ENCODE data around the gene BTBD16. TPM values are rescaled to one million over a fixed set of nuclear protein-coding genes. Genes with fewer than 3 reads are reported as not detected.

BTBD16 gene
- total and polyA plus RNA-seq, 2 of the 13 experiments (the other 11 are each of a cell fraction or from before 2014, with no cell fraction given), result 5.0 to 11.9 TPM

- TF ChIP-seq SOX13 (IDR thresholded peaks at IDR 0.05) (no peak), SOX13 (CRISPR knock-in tag; conservative IDR thresholded peaks at IDR 0.05 in 1 of 2, IDR thresholded peaks at IDR 0.05 in 1 of 2) (peak in 1 of 2 experiments; percentile 10; a peak in 1 of 4 replicates), NR2F6 (IDR thresholded peaks at IDR 0.05) (no peak), NR2F6 (CRISPR knock-in tag; IDR thresholded peaks at IDR 0.05) (peak; percentile 23; the same call in 1 of the 2 replicates), ZNF331 (CRISPR knock-in tag; IDR thresholded peaks at IDR 0.05) (no peak), MNT (IDR thresholded peaks at IDR 0.05) (no peak), THRA (CRISPR knock-in tag; IDR thresholded peaks at IDR 0.05; ENCODE audit: borderline replicate concordance) (no peak), MAZ (IDR thresholded peaks at IDR 0.05; ENCODE audit: borderline replicate concordance, low read depth, low read length) (no peak), MAZ (CRISPR knock-in tag; IDR thresholded peaks at IDR 0.05; ENCODE audit: low read depth) (no peak), RXRB (CRISPR knock-in tag; IDR thresholded peaks at IDR 0.05; ENCODE audit: borderline replicate concordance) (peak; percentile 33; the same call in 1 of the 2 replicates), ZNF430 (CRISPR knock-in tag; IDR thresholded peaks at IDR 0.05) (no peak), ZZZ3 (CRISPR knock-in tag; IDR thresholded peaks at IDR 0.05; ENCODE audit: borderline replicate concordance) (no peak), SPEN (CRISPR knock-in tag; IDR thresholded peaks at IDR 0.05; ENCODE audit: low read depth) (peak; percentile 22; the same call in 1 of the 2 replicates), SNAI1 (CRISPR knock-in tag; IDR thresholded peaks at IDR 0.05; ENCODE audit: borderline replicate concordance) (no peak), RARA (CRISPR knock-in tag; IDR thresholded peaks at IDR 0.05) (peak; percentile 60), SOX6 (IDR thresholded peaks at IDR 0.05) (no peak), SOX6 (CRISPR knock-in tag; IDR thresholded peaks at IDR 0.05) (peak; percentile 29; the same call in 1 of the 2 replicates)
- TF ChIP-seq, protein P1, sequence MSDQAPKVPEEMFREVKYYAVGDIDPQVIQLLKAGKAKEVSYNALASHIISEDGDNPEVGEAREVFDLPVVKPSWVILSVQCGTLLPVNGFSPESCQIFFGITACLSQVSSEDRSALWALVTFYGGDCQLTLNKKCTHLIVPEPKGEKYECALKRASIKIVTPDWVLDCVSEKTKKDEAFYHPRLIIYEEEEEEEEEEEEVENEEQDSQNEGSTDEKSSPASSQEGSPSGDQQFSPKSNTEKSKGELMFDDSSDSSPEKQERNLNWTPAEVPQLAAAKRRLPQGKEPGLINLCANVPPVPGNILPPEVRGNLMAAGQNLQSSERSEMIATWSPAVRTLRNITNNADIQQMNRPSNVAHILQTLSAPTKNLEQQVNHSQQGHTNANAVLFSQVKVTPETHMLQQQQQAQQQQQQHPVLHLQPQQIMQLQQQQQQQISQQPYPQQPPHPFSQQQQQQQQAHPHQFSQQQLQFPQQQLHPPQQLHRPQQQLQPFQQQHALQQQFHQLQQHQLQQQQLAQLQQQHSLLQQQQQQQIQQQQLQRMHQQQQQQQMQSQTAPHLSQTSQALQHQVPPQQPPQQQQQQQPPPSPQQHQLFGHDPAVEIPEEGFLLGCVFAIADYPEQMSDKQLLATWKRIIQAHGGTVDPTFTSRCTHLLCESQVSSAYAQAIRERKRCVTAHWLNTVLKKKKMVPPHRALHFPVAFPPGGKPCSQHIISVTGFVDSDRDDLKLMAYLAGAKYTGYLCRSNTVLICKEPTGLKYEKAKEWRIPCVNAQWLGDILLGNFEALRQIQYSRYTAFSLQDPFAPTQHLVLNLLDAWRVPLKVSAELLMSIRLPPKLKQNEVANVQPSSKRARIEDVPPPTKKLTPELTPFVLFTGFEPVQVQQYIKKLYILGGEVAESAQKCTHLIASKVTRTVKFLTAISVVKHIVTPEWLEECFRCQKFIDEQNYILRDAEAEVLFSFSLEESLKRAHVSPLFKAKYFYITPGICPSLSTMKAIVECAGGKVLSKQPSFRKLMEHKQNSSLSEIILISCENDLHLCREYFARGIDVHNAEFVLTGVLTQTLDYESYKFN (CRISPR knock-in tag; conservative IDR thresholded peaks at IDR 0.05), result peak; percentile 31; the same call in 1 of the 2 replicates
- TF ChIP-seq, protein P2, sequence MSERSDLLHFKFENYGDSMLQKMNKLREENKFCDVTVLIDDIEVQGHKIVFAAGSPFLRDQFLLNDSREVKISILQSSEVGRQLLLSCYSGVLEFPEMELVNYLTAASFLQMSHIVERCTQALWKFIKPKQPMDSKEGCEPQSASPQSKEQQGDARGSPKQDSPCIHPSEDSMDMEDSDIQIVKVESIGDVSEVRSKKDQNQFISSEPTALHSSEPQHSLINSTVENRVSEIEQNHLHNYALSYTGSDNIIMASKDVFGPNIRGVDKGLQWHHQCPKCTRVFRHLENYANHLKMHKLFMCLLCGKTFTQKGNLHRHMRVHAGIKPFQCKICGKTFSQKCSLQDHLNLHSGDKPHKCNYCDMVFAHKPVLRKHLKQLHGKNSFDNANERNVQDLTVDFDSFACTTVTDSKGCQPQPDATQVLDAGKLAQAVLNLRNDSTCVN (CRISPR knock-in tag; IDR thresholded peaks at IDR 0.05; ENCODE audit: borderline replicate concordance), result peak; percentile 42; the same call in 1 of the 2 replicates
- TF ChIP-seq, protein P3, sequence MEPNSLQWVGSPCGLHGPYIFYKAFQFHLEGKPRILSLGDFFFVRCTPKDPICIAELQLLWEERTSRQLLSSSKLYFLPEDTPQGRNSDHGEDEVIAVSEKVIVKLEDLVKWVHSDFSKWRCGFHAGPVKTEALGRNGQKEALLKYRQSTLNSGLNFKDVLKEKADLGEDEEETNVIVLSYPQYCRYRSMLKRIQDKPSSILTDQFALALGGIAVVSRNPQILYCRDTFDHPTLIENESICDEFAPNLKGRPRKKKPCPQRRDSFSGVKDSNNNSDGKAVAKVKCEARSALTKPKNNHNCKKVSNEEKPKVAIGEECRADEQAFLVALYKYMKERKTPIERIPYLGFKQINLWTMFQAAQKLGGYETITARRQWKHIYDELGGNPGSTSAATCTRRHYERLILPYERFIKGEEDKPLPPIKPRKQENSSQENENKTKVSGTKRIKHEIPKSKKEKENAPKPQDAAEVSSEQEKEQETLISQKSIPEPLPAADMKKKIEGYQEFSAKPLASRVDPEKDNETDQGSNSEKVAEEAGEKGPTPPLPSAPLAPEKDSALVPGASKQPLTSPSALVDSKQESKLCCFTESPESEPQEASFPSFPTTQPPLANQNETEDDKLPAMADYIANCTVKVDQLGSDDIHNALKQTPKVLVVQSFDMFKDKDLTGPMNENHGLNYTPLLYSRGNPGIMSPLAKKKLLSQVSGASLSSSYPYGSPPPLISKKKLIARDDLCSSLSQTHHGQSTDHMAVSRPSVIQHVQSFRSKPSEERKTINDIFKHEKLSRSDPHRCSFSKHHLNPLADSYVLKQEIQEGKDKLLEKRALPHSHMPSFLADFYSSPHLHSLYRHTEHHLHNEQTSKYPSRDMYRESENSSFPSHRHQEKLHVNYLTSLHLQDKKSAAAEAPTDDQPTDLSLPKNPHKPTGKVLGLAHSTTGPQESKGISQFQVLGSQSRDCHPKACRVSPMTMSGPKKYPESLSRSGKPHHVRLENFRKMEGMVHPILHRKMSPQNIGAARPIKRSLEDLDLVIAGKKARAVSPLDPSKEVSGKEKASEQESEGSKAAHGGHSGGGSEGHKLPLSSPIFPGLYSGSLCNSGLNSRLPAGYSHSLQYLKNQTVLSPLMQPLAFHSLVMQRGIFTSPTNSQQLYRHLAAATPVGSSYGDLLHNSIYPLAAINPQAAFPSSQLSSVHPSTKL (CRISPR knock-in tag; IDR thresholded peaks at IDR 0.05), result peak; percentile 64
Measured at GRCh38 chr10:122381680-122382079, 110.6 kb downstream of the BTBD16 start (continued).

Data from HepG2 (cell line).